GM19397 (cell line): Measurements from ENCODE around the gene ALG14.
A peak's percentile ranks its signal among the peaks of the same experiment; 100 is the strongest.

Experiments used
- ATAC-seq: cut with Tn5 transposase; IDR thresholded peaks from one replicate; pipeline ENCODE4 v1.9.1; 2021; ENCODE audit warnings: mild to moderate bottlenecking, moderate library complexity; ENCODE audit not compliant: unreplicated experiment

ALG14 gene

DNA sequence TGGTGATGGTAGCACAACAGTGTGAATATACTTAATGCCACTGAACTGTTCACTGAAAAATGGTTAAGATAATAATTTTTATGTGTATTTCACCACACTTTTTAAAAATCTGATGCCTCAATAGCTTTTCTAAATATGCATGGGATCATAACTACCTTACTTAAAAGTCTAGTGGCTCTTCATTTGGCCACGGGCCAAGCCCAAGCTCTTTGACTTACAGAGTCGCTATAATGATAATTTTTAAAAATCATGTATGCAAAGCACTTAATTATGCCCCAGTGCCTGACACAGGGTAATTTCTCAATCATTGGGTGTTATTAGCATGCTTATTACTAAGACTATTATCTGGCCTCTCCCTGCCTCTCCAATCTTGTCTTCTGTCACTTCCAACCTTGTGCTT is 138.2 kb downstream of the ALG14 start:
- ATAC-seq: no peak

GRCh38 chr1:94931254-94931841 is 141.4 kb downstream of the ALG14 start:
- no peak for ATAC-seq

GRCh38 chr1:94929351-94930217 is 143.2 kb downstream of the ALG14 start:
- no peak for ATAC-seq

- ATAC-seq: no peak
Observed at GRCh38 chr1:94928293-94928939, 144.3 kb downstream of the ALG14 start.

DNA sequence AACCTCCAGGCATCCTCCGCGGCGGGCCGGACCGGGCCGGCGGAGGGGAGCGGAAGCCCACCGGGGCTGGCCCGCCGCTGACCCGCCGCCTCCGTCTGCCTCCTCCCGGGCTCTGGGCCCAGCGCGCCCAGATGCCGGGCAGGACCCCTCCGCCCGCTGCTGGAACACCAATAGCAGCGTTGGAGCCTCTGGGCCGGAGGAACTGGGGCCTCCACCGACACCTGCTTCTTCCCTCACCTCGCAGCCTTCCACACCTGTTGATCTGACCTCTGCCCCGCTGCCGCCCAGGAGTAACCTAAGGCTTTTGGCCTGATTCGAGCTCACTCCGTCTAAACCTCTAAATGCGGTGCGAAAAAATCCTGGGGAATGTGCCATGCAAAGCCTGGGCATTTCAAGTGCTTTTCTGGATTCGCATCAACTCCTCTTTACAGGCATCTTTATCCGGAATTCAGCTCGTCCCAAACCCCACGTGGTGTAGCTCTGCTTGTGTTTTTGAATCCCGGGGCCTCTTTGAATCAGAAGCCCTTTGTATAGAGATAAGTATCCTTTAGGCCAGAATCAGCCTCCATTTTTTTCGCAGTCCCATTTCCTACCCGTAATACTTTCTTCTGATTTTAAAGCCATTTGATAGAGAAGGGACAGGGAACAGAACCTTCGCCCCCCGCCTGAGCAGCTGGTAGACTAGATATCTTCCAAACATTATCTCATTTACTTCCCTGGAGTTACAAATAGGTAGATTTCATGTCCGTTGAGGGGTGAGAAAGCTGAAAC is 145.2 kb downstream of the ALG14 start:
- ATAC-seq: no peak

GRCh38 chr1:94926915-94927404 is 145.8 kb downstream of the ALG14 start, which contains the start of gene CNN3:
CNN3 (minus strand) TSS chr1:94927110; CDS start chr1:94926894, 216 bp downstream.
- ATAC-seq: peak; percentile 76

DNA sequence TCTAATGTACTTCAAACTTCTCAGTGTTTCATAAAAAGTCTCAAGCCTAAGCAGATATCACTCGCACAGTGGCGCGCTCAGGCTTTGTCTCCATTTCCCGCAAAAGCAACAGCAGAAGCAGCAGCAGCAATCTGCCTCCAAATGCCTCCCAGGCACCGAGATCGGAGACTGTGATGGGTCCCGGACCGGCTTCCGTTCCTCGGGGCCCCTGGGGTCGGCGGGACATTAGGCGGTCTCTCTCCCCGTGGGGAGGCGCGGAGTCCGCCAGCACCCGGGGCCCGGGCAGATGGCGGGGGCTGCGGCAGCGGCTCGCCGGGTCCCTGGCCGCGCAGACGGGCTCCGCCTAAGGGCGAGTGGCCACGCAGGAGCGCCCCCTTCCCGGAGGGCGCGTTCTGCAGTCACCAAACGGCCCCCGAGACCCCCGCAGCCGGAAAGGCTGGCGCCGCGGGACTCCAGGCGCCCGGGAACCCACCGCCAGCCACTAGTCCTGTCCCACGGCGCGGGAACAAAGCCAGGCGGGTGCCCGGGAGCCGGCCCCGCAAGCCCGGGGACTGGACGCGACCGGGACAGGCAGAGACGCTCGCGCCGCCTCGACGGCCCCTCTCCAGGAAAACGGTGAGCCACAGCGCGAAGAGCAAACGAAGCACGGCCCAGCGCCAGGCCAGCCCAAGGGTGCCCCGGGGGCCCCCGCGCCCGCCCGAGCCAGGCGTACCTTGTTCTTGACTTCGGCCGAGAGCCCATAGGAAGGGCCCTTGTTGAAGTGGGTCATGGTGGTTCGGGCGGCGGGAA is 146.4 kb downstream of the ALG14 start:
- ATAC-seq: peak; percentile 27

DNA sequence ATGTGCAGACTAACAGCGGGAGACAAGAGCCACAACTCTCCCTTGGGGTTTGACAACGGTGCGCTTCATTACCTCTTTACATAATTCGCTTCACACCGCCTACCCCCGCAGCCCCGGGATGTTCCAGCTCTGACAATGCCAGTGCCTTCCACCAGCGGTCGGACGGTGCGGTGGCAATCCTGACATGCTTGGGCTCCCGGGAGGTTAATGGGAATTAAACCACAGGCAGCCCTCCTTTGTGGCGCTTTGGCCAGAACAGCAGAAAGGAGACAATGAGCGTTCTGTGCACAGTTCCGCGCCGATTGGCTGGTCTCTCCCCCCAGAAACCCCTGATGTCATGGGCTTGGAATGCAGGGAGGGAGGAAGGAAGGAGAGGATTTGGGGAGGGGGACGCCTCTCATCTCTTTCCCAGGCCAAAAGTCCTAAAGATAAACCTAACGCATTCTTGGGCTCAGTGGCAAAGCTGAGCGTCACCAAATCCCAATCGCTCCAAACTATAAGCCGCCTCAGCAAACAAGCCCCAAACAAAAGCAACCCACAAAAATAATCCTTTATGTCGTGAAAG is 147.1 kb downstream of the ALG14 start:
- ATAC-seq: no peak

GRCh38 chr1:94925004-94925403 is 147.7 kb downstream of the ALG14 start:
- no peak for ATAC-seq
